A673 (cell line): Measurements from ENCODE around the gene HYCC1.

Source experiments
- CTCF ChIP-seq: fragments of 300-800, 200-600 bp; sonication (generic); conservative IDR thresholded peaks from 2 replicates; pipeline ENCODE4 v1.5.1; 2017; ENCODE audit warnings: low read depth, mild to moderate bottlenecking, antibody characterized with exemption, low read length, moderate library complexity, mixed read lengths
- EZH2 ChIP-seq: fragments of 200-600 bp; sonication (generic); IDR thresholded peaks from 2 replicates; pipeline ENCODE4 v1.6.1; 2017; ENCODE audit warnings: borderline replicate concordance, low read depth, mild to moderate bottlenecking, mixed read lengths, antibody characterized with exemption, low read length; ENCODE audit not compliant: poor library complexity, severe bottlenecking

GRCh38 chr7:22969010-22969431 lies 44.9 kb downstream of the HYCC1 start:
- TF ChIP-seq CTCF, result no peak
- no peak for TF ChIP-seq EZH2
